ENCODE results near the gene GLRA2.

The GLRA2 gene

GRCh38 chrX:14616836-14617235 lies 87.5 kb downstream of the GLRA2 start:
- TF ChIP-seq YY1 (IDR thresholded peaks at IDR 0.05; ENCODE audit: low read depth) = no peak
- no peak for TF ChIP-seq EP300 (IDR thresholded peaks at IDR 0.05; ENCODE audit: borderline replicate concordance)
- TF ChIP-seq CREB1 (IDR thresholded peaks at IDR 0.05; ENCODE audit: low read depth) = no peak
- TF ChIP-seq REST (IDR thresholded peaks at IDR 0.05; ENCODE audit: low read depth) = no peak
- no peak for TF ChIP-seq TAF1 (IDR thresholded peaks at IDR 0.05; ENCODE audit: low read depth)
- no peak for TF ChIP-seq EGR1 (IDR thresholded peaks at IDR 0.05)
- TF ChIP-seq, protein P1, sequence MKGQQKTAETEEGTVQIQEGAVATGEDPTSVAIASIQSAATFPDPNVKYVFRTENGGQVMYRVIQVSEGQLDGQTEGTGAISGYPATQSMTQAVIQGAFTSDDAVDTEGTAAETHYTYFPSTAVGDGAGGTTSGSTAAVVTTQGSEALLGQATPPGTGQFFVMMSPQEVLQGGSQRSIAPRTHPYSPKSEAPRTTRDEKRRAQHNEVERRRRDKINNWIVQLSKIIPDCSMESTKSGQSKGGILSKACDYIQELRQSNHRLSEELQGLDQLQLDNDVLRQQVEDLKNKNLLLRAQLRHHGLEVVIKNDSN (IDR thresholded peaks at IDR 0.05) = no peak
- no peak for TF ChIP-seq FOXM1 (IDR thresholded peaks at IDR 0.05; ENCODE audit: borderline replicate concordance, low read depth)
- TF ChIP-seq, protein P2, sequence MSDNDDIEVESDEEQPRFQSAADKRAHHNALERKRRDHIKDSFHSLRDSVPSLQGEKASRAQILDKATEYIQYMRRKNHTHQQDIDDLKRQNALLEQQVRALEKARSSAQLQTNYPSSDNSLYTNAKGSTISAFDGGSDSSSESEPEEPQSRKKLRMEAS (IDR thresholded peaks at IDR 0.05) = no peak
- no peak for TF ChIP-seq RAD21 (IDR thresholded peaks at IDR 0.05; ENCODE audit: low read depth)
- no peak for TF ChIP-seq TCF12 (IDR thresholded peaks at IDR 0.05; ENCODE audit: low read depth)
- TF ChIP-seq CEBPB (IDR thresholded peaks at IDR 0.05) = no peak
- TF ChIP-seq NFIC (IDR thresholded peaks at IDR 0.05) = no peak
- no peak for TF ChIP-seq ZBTB7A (IDR thresholded peaks at IDR 0.05; ENCODE audit: low read depth)
- TF ChIP-seq TEAD4 (IDR thresholded peaks at IDR 0.05) = no peak

GRCh38 chrX:14618177-14618965 lies 89.0 kb downstream of the GLRA2 start:
- no peak for TF ChIP-seq EGR1 (IDR thresholded peaks at IDR 0.05)
- TF ChIP-seq, protein P1 (IDR thresholded peaks at IDR 0.05) = no peak
- no peak for TF ChIP-seq YY1 (IDR thresholded peaks at IDR 0.05; ENCODE audit: low read depth)
- no peak for TF ChIP-seq REST (IDR thresholded peaks at IDR 0.05; ENCODE audit: low read depth)
- no peak for TF ChIP-seq CEBPB (IDR thresholded peaks at IDR 0.05)
- no peak for TF ChIP-seq ZBTB7A (IDR thresholded peaks at IDR 0.05; ENCODE audit: low read depth)
- no peak for TF ChIP-seq TCF12 (IDR thresholded peaks at IDR 0.05; ENCODE audit: low read depth)
- TF ChIP-seq NFIC (IDR thresholded peaks at IDR 0.05) = no peak
- no peak for TF ChIP-seq TAF1 (IDR thresholded peaks at IDR 0.05; ENCODE audit: low read depth)
- no peak for TF ChIP-seq CREB1 (IDR thresholded peaks at IDR 0.05; ENCODE audit: low read depth)
- no peak for TF ChIP-seq RAD21 (IDR thresholded peaks at IDR 0.05; ENCODE audit: low read depth)
- no peak for TF ChIP-seq FOXM1 (IDR thresholded peaks at IDR 0.05; ENCODE audit: borderline replicate concordance, low read depth)
- no peak for TF ChIP-seq EP300 (IDR thresholded peaks at IDR 0.05; ENCODE audit: borderline replicate concordance)
- TF ChIP-seq, protein P2 (IDR thresholded peaks at IDR 0.05) = no peak

- TF ChIP-seq EP300 (IDR thresholded peaks at IDR 0.05; ENCODE audit: borderline replicate concordance) (no peak), EGR1 (IDR thresholded peaks at IDR 0.05) (no peak), FOXM1 (IDR thresholded peaks at IDR 0.05; ENCODE audit: borderline replicate concordance, low read depth) (no peak), TCF12 (IDR thresholded peaks at IDR 0.05; ENCODE audit: low read depth) (no peak), NFIC (IDR thresholded peaks at IDR 0.05) (no peak), REST (IDR thresholded peaks at IDR 0.05; ENCODE audit: low read depth) (no peak), ZBTB7A (IDR thresholded peaks at IDR 0.05; ENCODE audit: low read depth) (no peak), YY1 (IDR thresholded peaks at IDR 0.05; ENCODE audit: low read depth) (no peak), CEBPB (IDR thresholded peaks at IDR 0.05) (no peak), CREB1 (IDR thresholded peaks at IDR 0.05; ENCODE audit: low read depth) (no peak), RAD21 (IDR thresholded peaks at IDR 0.05; ENCODE audit: low read depth) (no peak), TEAD4 (IDR thresholded peaks at IDR 0.05) (no peak), TAF1 (IDR thresholded peaks at IDR 0.05; ENCODE audit: low read depth) (no peak)
- TF ChIP-seq, protein P2 (IDR thresholded peaks at IDR 0.05) = no peak
- TF ChIP-seq, protein P1 (IDR thresholded peaks at IDR 0.05) = no peak
Observed at GRCh38 chrX:14630733-14631132, 101.4 kb downstream of the GLRA2 start.

All from Ishikawa (cell line).